HCT116 (cell line): ENCODE measurements around the gene TENM4. TPM values are rescaled to one million over a fixed set of nuclear protein-coding genes. Genes with fewer than 3 reads are reported as not detected.

Experiments used
- ATAC-seq: fragments of 200-7000 bp; cut with Tn5 transposase; 2 replicates; pipeline ENCODE4 v1.9.1; 2020; ENCODE audit warnings: mild to moderate bottlenecking, moderate library complexity
- BruUV-seq: library from RNA; stranded (reverse); fragments of 400-500 nt; replicated peaks from 2 replicates; lab custom pipeline; 2021; lab: Mats Ljungman, UMichigan
- CTCF ChIA-PET: fragments of 300-600 bp; sonication (Branson Sonifier 250); formaldehyde crosslinking; loops from one replicate; lab custom pipeline; 2021; ENCODE audit warnings: antibody characterized with exemption; lab: Charles Lee
- POLR2A ChIA-PET: fragments of 300-600, 350-600 bp; sonication (Branson Sonifier 250); formaldehyde crosslinking; loops from one replicate; lab custom pipeline; 2021; ENCODE audit warnings: antibody characterized with exemption; lab: Charles Lee
- RAD21 ChIA-PET, 2 experiments: fragments of 300-600 bp; sonication (Branson Sonifier 250); formaldehyde crosslinking; loops; one replicate each; lab custom pipeline; 2023; ENCODE audit warnings: low total read pairs in 2 of 2; ENCODE audit not compliant: uncharacterized antibody in 2 of 2, unreplicated experiment in 2 of 2, low non-redundant PET in 1 of 2; lab: Charles Lee
- DNase-seq: peaks from one replicate; pipeline ENCODE4 v3.0.0-alpha.2; 2010; ENCODE audit warnings: low read depth, low spot score
- H2AFZ ChIP-seq: fragments of 200-600 bp; shearing (Covaris generic), sonication (generic); 2 replicates; pipeline ENCODE4 v1.6.1; 2017; ENCODE audit warnings: low read depth, mixed run types, mixed read lengths, antibody characterized with exemption, low read length; ENCODE audit not compliant: poor library complexity, severe bottlenecking
- H3K27ac ChIP-seq: 2 replicates; pipeline ENCODE4 v1.5.1; 2012; ENCODE audit warnings: low read depth, low read length
- H3K27me3 ChIP-seq: fragments of 200-600 bp; sonication (generic); 2 replicates; pipeline ENCODE4 v1.6.1; 2016; ENCODE audit warnings: mixed run types, low read length, mixed read lengths; ENCODE audit not compliant: insufficient read depth
- H3K36me3 ChIP-seq, 2 experiments: fragments of 200-500 bp in 1 of 2; fragments of 200-600 bp in 1 of 2; sonication (Bioruptor generic) in 1 of 2; sonication (generic) in 1 of 2; 2 replicates each; pipeline versions ENCODE4 v1.5.1 to v1.6.1; 2014 to 2016; ENCODE audit warnings: low read length in 2 of 2, inconsistent platforms in 1 of 2, mixed read lengths in 1 of 2, mixed run types in 1 of 2; ENCODE audit not compliant: insufficient read depth in 2 of 2, control insufficient read depth in 1 of 2
- H3K4me1 ChIP-seq, 2 experiments: fragments of 200-600 bp in 1 of 2; sonication (generic) in 1 of 2; 2 replicates each; pipeline versions ENCODE4 v1.5.1 to v1.6.1; 2012 to 2017; ENCODE audit warnings: low read length in 2 of 2, inconsistent platforms in 1 of 2, mild to moderate bottlenecking in 1 of 2, mixed read lengths in 1 of 2, mixed run types in 1 of 2, moderate library complexity in 1 of 2; ENCODE audit not compliant: insufficient read depth in 2 of 2, control insufficient read depth in 1 of 2
- H3K4me2 ChIP-seq: fragments of 200-600 bp; sonication (generic); 2 replicates; pipeline ENCODE4 v1.6.1; 2017; ENCODE audit warnings: mixed run types, low read length, mixed read lengths
- H3K4me3 ChIP-seq, 2 experiments: fragments of 200-600 bp in 1 of 2; sonication (generic) in 1 of 2; replicated peaks in 1 of 2; 2 replicates each; pipeline ENCODE4 v1.5.1; 2011 to 2016; ENCODE audit warnings: low read length in 2 of 2, control low read depth in 1 of 2, low read depth in 1 of 2, mild to moderate bottlenecking in 1 of 2, mixed read lengths in 1 of 2, mixed run types in 1 of 2
- H3K79me2 ChIP-seq: fragments of 200-600 bp; sonication (generic); 2 replicates; pipeline ENCODE4 v1.6.1; 2017; ENCODE audit warnings: mild to moderate bottlenecking, mixed run types, low read length, moderate library complexity, mixed read lengths; ENCODE audit not compliant: insufficient read depth
- H3K9ac ChIP-seq: fragments of 200-600 bp; sonication (generic); 2 replicates; pipeline ENCODE4 v1.6.1; 2016; ENCODE audit warnings: low read length, mixed read lengths
- H3K9me2 ChIP-seq: fragments of 200-600 bp; sonication (generic), shearing (Covaris generic); 2 replicates; pipeline ENCODE4 v1.6.1; 2017; ENCODE audit warnings: mixed run types, mild to moderate bottlenecking, moderate library complexity; ENCODE audit not compliant: insufficient read depth
- H3K9me3 ChIP-seq, 2 experiments: fragments of 200-500 bp in 1 of 2; fragments of 200-600 bp in 1 of 2; sonication (Bioruptor generic) in 1 of 2; sonication (generic) in 1 of 2; 2 replicates each; pipeline ENCODE4 v1.6.1; 2014 to 2017; ENCODE audit warnings: low read length in 2 of 2, mixed read lengths in 2 of 2, inconsistent platforms in 1 of 2, low read depth in 1 of 2, mild to moderate bottlenecking in 1 of 2, mixed run types in 1 of 2, moderate library complexity in 1 of 2; ENCODE audit not compliant: control insufficient read depth in 1 of 2, insufficient read depth in 1 of 2
- H4K20me1 ChIP-seq: fragments of 200-600 bp; sonication (generic), shearing (Covaris generic); 2 replicates; pipeline ENCODE4 v1.6.1; 2017; ENCODE audit warnings: mixed run types, mild to moderate bottlenecking, moderate library complexity; ENCODE audit not compliant: insufficient read depth
- CBX3 ChIP-seq: IDR thresholded peaks from 2 replicates; pipeline ENCODE4 v1.6.1; 2012; ENCODE audit warnings: low read depth
- CEBPB ChIP-seq: IDR thresholded peaks from 2 replicates; pipeline ENCODE4 v1.6.1; 2012; ENCODE audit warnings: low read depth
- ELF1 ChIP-seq: IDR thresholded peaks from 2 replicates; pipeline ENCODE4 v1.6.1; 2012; ENCODE audit warnings: low read depth, borderline replicate concordance
- EZH2 ChIP-seq: fragments of 200-600 bp; sonication (generic); IDR thresholded peaks from 2 replicates; pipeline ENCODE4 v1.6.1; 2017; ENCODE audit warnings: antibody characterized with exemption, mixed run types
- EZH2phosphoT487 ChIP-seq: fragments of 200-600 bp; IDR thresholded peaks from 2 replicates; pipeline ENCODE4 v1.6.1; 2018; ENCODE audit warnings: antibody characterized with exemption, borderline replicate concordance
- FOSL1 ChIP-seq: IDR thresholded peaks from 2 replicates; pipeline ENCODE4 v1.6.1; 2012; ENCODE audit warnings: low read depth
- JUND ChIP-seq: IDR thresholded peaks from 2 replicates; pipeline ENCODE4 v1.6.1; 2012
- POLR2A ChIP-seq: IDR thresholded peaks from 2 replicates; pipeline ENCODE4 v1.7.0; 2011; ENCODE audit warnings: borderline replicate concordance; ENCODE audit not compliant: insufficient read depth, insufficient read length; ENCODE audit errors: extremely low read depth
- POLR2AphosphoS5 ChIP-seq: IDR thresholded peaks from 2 replicates; pipeline ENCODE4 v1.6.1; 2011; ENCODE audit warnings: mild to moderate bottlenecking, low read depth, low read length, moderate library complexity
- RAD21 ChIP-seq: IDR thresholded peaks from 2 replicates; pipeline ENCODE4 v1.6.1; 2012; ENCODE audit warnings: low read depth, mild to moderate bottlenecking
- SRF ChIP-seq: IDR thresholded peaks from 2 replicates; pipeline ENCODE4 v1.6.1; 2012; ENCODE audit warnings: low read depth
- YY1 ChIP-seq: IDR thresholded peaks from 2 replicates; pipeline ENCODE4 v1.6.1; 2011; ENCODE audit warnings: low read length, low read depth, moderate library complexity, mild to moderate bottlenecking; ENCODE audit not compliant: insufficient replicate concordance; ENCODE audit errors: extremely low read depth
- ZNF274 ChIP-seq: fragments of 200-500 bp; sonication (Bioruptor generic); IDR thresholded peaks from 2 replicates; pipeline ENCODE4 v1.6.1; 2014; ENCODE audit warnings: mild to moderate bottlenecking, low read depth, low read length, inconsistent platforms
- intact Hi-C: fragments of 100-400 bp; cut with micrococcal nuclease; formaldehyde crosslinking; loops from 2 replicates; pipeline ENCODE4 v1.10.0; 2022
- total RNA-seq: library from RNA; stranded (reverse); gene quantifications from one replicate; pipeline ENCODE4 v1.2.1, GENCODE V29; 2021; ENCODE audit not compliant: unreplicated experiment
- TF ChIP-seq, protein P1 (sequence below): IDR thresholded peaks from 2 replicates; pipeline ENCODE4 v1.6.1; 2011; ENCODE audit warnings: mild to moderate bottlenecking, low read length, moderate library complexity; ENCODE audit not compliant: insufficient replicate concordance; ENCODE audit errors: extremely low read depth
- TF ChIP-seq, protein P2 (sequence below): IDR thresholded peaks from 2 replicates; pipeline ENCODE4 v1.6.1; 2012; ENCODE audit warnings: low read depth
- TF ChIP-seq, protein P3 (sequence below): IDR thresholded peaks from 2 replicates; pipeline ENCODE4 v1.6.1; 2012
- TF ChIP-seq, protein P4 (sequence below): IDR thresholded peaks from 2 replicates; pipeline ENCODE4 v1.6.1; 2012

Gene TENM4
- total RNA-seq, 1 experiment from 2014 or later = 0.05 TPM

DNA sequence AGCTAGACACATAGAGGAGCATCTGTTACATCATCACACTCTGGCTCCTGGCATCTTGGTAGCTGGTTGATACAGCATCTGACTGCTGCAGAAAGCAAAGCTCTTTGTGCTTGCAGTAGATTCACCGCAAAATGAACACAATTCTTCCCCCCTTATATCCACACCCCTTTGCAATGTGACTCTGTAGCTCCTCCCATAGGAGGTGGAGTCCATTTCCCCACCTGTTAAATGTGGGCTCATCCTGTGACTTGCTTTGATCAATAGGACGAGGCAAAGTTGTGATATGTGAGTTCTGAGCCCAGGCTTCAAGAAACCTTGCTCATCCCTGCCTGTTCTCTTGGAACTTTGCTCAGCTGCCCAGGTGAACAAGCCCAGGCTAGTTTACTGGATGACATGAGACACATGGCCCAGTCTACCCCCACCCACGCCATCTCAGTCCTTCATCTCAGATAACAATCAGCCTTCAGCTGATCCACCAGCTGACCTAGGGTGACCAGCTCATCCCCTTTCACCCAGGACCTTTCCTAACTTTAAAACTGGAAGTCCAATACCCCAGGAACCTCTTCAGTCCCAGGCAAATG lies 272.2 kb downstream of the TENM4 start:
- H3K4me1 ChIP-seq = no peaks in the 10 kb centered on the region
- H3K79me2 ChIP-seq = no peaks in the 10 kb centered on the region
- no peak overlapping the region for H3K4me2 ChIP-seq
- peaks cover 29% of the 10 kb centered on the region for H3K27me3 ChIP-seq
- H3K9me3 ChIP-seq = no peaks in the 10 kb centered on the region
- intact Hi-C loops = no loop called here
- H3K4me3 ChIP-seq = no peak overlapping the region
- ATAC-seq (no peak), DNase-seq (no peak)
- H3K36me3 ChIP-seq = no peaks in the 10 kb centered on the region
- H3K9ac ChIP-seq = no peak overlapping the region
- H3K27ac ChIP-seq = no peak overlapping the region
- RAD21 ChIA-PET = no interaction called here
- H2AFZ ChIP-seq = no peak overlapping the region
- no peak for TF ChIP-seq RAD21
- TF ChIP-seq POLR2AphosphoS5 = no peak
- TF ChIP-seq ZNF274 = no peak
- no peak for TF ChIP-seq POLR2A
- TF ChIP-seq EZH2 = no peak
- no peak for TF ChIP-seq ELF1
- TF ChIP-seq EZH2phosphoT487 = no peak
- TF ChIP-seq, protein P1, sequence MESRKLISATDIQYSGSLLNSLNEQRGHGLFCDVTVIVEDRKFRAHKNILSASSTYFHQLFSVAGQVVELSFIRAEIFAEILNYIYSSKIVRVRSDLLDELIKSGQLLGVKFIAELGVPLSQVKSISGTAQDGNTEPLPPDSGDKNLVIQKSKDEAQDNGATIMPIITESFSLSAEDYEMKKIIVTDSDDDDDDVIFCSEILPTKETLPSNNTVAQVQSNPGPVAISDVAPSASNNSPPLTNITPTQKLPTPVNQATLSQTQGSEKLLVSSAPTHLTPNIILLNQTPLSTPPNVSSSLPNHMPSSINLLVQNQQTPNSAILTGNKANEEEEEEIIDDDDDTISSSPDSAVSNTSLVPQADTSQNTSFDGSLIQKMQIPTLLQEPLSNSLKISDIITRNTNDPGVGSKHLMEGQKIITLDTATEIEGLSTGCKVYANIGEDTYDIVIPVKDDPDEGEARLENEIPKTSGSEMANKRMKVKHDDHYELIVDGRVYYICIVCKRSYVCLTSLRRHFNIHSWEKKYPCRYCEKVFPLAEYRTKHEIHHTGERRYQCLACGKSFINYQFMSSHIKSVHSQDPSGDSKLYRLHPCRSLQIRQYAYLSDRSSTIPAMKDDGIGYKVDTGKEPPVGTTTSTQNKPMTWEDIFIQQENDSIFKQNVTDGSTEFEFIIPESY = no peak
- no peak for TF ChIP-seq SRF
- TF ChIP-seq CBX3 = no peak
- TF ChIP-seq FOSL1 = no peak
- TF ChIP-seq, protein P2, sequence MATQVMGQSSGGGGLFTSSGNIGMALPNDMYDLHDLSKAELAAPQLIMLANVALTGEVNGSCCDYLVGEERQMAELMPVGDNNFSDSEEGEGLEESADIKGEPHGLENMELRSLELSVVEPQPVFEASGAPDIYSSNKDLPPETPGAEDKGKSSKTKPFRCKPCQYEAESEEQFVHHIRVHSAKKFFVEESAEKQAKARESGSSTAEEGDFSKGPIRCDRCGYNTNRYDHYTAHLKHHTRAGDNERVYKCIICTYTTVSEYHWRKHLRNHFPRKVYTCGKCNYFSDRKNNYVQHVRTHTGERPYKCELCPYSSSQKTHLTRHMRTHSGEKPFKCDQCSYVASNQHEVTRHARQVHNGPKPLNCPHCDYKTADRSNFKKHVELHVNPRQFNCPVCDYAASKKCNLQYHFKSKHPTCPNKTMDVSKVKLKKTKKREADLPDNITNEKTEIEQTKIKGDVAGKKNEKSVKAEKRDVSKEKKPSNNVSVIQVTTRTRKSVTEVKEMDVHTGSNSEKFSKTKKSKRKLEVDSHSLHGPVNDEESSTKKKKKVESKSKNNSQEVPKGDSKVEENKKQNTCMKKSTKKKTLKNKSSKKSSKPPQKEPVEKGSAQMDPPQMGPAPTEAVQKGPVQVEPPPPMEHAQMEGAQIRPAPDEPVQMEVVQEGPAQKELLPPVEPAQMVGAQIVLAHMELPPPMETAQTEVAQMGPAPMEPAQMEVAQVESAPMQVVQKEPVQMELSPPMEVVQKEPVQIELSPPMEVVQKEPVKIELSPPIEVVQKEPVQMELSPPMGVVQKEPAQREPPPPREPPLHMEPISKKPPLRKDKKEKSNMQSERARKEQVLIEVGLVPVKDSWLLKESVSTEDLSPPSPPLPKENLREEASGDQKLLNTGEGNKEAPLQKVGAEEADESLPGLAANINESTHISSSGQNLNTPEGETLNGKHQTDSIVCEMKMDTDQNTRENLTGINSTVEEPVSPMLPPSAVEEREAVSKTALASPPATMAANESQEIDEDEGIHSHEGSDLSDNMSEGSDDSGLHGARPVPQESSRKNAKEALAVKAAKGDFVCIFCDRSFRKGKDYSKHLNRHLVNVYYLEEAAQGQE = no peak
- TF ChIP-seq YY1 = no peak
- TF ChIP-seq, protein P3, sequence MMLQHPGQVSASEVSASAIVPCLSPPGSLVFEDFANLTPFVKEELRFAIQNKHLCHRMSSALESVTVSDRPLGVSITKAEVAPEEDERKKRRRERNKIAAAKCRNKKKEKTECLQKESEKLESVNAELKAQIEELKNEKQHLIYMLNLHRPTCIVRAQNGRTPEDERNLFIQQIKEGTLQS = no peak
- TF ChIP-seq, protein P4, sequence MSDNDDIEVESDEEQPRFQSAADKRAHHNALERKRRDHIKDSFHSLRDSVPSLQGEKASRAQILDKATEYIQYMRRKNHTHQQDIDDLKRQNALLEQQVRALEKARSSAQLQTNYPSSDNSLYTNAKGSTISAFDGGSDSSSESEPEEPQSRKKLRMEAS = no peak
- TF ChIP-seq JUND = no peak
- TF ChIP-seq CEBPB = no peak
- no TSS peak for BruUV-seq
- H3K9me2 ChIP-seq = no peaks in the 10 kb centered on the region
- POLR2A ChIA-PET = no interaction called here
- CTCF ChIA-PET = no interaction called here
- no peaks in the 10 kb centered on the region for H4K20me1 ChIP-seq
